ENCODE data around the gene PEX14. TPM values are rescaled to one million over a fixed set of nuclear protein-coding genes. Genes with fewer than 3 reads are reported as not detected.

PEX14 gene
- total and polyA plus RNA-seq, 9 of the 15 experiments (the other 6 are each of a cell fraction or from before 2014, with no cell fraction given), result 2.6 to 45.7 (median 22.7) TPM

DNA sequence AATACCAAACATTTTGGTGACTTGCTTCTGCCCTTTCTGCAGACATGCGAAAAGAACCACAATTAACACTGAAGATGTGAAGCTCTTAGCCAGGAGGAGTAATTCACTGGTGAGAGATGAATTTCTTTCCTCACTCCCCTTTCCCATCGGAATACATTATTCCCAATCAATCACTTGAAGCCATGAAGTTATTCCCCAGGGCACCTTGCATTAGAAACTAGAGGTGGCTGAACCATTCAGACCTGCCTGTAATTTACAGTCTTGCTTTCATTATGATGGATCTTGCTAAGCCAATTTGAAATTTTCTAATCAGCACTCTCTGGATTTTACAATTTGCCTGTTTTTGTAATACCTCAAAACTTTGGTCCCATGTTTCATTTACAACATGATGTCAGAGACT lies 34.4 kb upstream of the PEX14 start:
- Histone ChIP-seq H3K4me1 (replicated peaks in 1 of 2; ENCODE audit: control insufficient read depth in 2 of 2, insufficient read depth in 2 of 2, low read length in 2 of 2) (no peaks in the 10 kb centered on the region), H3K9me3 (replicated peaks; ENCODE audit: control insufficient read depth, insufficient read depth, low read depth, low read length) (no peaks in the 10 kb centered on the region), H3K9me1 (ENCODE audit: control insufficient read depth, insufficient read depth, low read length) (no peaks in the 10 kb centered on the region), H3K36me3 (ENCODE audit: control insufficient read depth, insufficient read depth, low read length) (peaks cover 3% of the 10 kb centered on the region; the same call in 1 of the 3 replicates), H3K79me2 (ENCODE audit: control insufficient read depth, insufficient read depth, low read length) (no peaks in the 10 kb centered on the region), H4K20me1 (replicated peaks; ENCODE audit: control insufficient read depth, insufficient read depth, low read length) (no peaks in the 10 kb centered on the region), H2AFZ (ENCODE audit: low read depth, low read length) (no peak overlapping the region), H3K27ac (ENCODE audit: extremely low read depth, low read depth, low read length) (no peak overlapping the region), H3K27me3 (ENCODE audit: control insufficient read depth in 2 of 2, insufficient read depth in 2 of 2, low read length in 2 of 2) (no peaks in the 10 kb centered on the region), H3K4me3 (no peak overlapping the region), H3K4me2 (ENCODE audit: insufficient read depth, low read length) (no peak overlapping the region), H3K9ac (ENCODE audit: insufficient read depth in 1 of 2, low read depth in 2 of 2, low read length in 2 of 2) (no peak overlapping the region)
- POLR2A ChIA-PET, result no interaction called here
- CTCF ChIA-PET (ENCODE audit: low intra/inter-chr PET ratio), result no interaction called here
- TF ChIP-seq BRF1 (IDR thresholded peaks at IDR 0.05; ENCODE audit: borderline replicate concordance, extremely low read depth, insufficient read length) (no peak), MEIS2 (IDR thresholded peaks at IDR 0.05; ENCODE audit: partially characterized antibody) (no peak)
- TF ChIP-seq, protein P1, sequence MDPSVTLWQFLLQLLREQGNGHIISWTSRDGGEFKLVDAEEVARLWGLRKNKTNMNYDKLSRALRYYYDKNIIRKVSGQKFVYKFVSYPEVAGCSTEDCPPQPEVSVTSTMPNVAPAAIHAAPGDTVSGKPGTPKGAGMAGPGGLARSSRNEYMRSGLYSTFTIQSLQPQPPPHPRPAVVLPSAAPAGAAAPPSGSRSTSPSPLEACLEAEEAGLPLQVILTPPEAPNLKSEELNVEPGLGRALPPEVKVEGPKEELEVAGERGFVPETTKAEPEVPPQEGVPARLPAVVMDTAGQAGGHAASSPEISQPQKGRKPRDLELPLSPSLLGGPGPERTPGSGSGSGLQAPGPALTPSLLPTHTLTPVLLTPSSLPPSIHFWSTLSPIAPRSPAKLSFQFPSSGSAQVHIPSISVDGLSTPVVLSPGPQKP (CRISPR knock-in tag; IDR thresholded peaks at IDR 0.05), result no peak
- intact Hi-C loops (cut with micrococcal nuclease) (no loop called here), in situ Hi-C loops (cut with MboI) (no loop called here)
- WGBS (ENCODE audit: insufficient coverage, low coverage, missing lambda C conversion rate), result 77% methylated on average over 2 of the region's 2 CpGs
- no peak for DNase-seq (ENCODE audit: extremely low read depth in 1 of 4, low spot score in 3 of 4)
- BruUV-seq (replicated peaks), result no TSS peak
- no peak for FAIRE-seq
- ATAC-seq, result no peak

DNA sequence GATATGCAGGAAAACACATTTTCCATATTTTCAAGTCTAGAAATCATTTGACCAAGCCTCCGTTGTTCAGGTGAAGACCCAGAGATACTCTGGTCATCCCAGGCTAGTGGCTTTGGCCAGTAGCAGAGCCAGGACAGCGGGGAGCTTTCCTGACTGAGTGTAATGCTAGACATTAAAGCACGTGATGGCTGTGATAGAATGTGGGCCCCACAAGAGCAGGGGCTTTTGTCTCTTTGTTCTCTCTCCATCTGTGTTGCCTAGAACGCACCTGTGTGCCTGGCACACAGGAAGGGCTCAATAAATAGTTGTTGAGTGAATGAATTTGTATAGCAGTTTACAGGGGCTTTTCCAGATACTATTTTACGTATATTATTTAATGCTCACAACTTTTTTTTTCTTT lies 34.0 kb upstream of the PEX14 start:
- FAIRE-seq, result no peak
- in situ Hi-C loops (cut with MboI), result no loop called here
- 60% methylated on average over 5 of the region's 5 CpGs for WGBS (ENCODE audit: insufficient coverage, low coverage, missing lambda C conversion rate)

More for the DNA sequence above, 34.0 kb upstream of the PEX14 start:
- Histone ChIP-seq H3K9me1 (ENCODE audit: control insufficient read depth, insufficient read depth, low read length) (no peaks in the 10 kb centered on the region), H3K4me2 (ENCODE audit: insufficient read depth, low read length) (no peak overlapping the region), H2AFZ (ENCODE audit: low read depth, low read length) (no peak overlapping the region), H3K27ac (ENCODE audit: extremely low read depth, low read depth, low read length) (no peak overlapping the region), H3K9ac (ENCODE audit: insufficient read depth in 1 of 2, low read depth in 2 of 2, low read length in 2 of 2) (no peak overlapping the region), H3K79me2 (ENCODE audit: control insufficient read depth, insufficient read depth, low read length) (no peaks in the 10 kb centered on the region), H3K9me3 (replicated peaks; ENCODE audit: control insufficient read depth, insufficient read depth, low read depth, low read length) (no peaks in the 10 kb centered on the region), H3K27me3 (ENCODE audit: control insufficient read depth in 2 of 2, insufficient read depth in 2 of 2, low read length in 2 of 2) (no peaks in the 10 kb centered on the region), H3K4me3 (no peak overlapping the region), H4K20me1 (replicated peaks; ENCODE audit: control insufficient read depth, insufficient read depth, low read length) (no peaks in the 10 kb centered on the region), H3K36me3 (ENCODE audit: control insufficient read depth, insufficient read depth, low read length) (peaks cover 3% of the 10 kb centered on the region; the same call in 1 of the 3 replicates), H3K4me1 (replicated peaks in 1 of 2; ENCODE audit: control insufficient read depth in 2 of 2, insufficient read depth in 2 of 2, low read length in 2 of 2) (no peaks in the 10 kb centered on the region)
- no peak for TF ChIP-seq RFX5 (IDR thresholded peaks at IDR 0.05; ENCODE audit: low read depth, low read length)
- ChIA-PET CTCF (ENCODE audit: low intra/inter-chr PET ratio) (no interaction called here), POLR2A (no interaction called here)
- intact Hi-C loops (cut with micrococcal nuclease), result no loop called here
- DNase-seq (ENCODE audit: extremely low read depth in 1 of 4, low spot score in 3 of 4), result no peak
- ATAC-seq, result no peak
- no TSS peak for BruUV-seq (replicated peaks)
